GDM1 (cell line): Measurements from ENCODE around the gene ADCK1.
"Not testable (repeated sequence)": the region's sequence is repeated elsewhere in the genome, so short reads cannot be mapped to it uniquely, and the experiment has no call there.

Experiments
- DNase-seq: peaks from one replicate; lab custom pipeline; 2025; lab: John Stamatoyannopoulos, UW

ADCK1 gene

GRCh38 chr14:77865455-77865854, 65.5 kb downstream of the ADCK1 start:
- DNase-seq = no peak

- DNase-seq = no peak
These were observed 67.0 kb downstream of the ADCK1 start for GRCh38 chr14:77866932-77867331.

GRCh38 chr14:77867476-77867875, 67.6 kb downstream of the ADCK1 start:
- DNase-seq = no peak

GRCh38 chr14:77868552-77869285, 68.8 kb downstream of the ADCK1 start:
- DNase-seq = no peak

GRCh38 chr14:77869340-77869739, 69.4 kb downstream of the ADCK1 start:
- DNase-seq = no peak

GRCh38 chr14:77870646-77871045, 70.7 kb downstream of the ADCK1 start:
- no peak for DNase-seq

- DNase-seq = no peak
These were observed 72.2 kb downstream of the ADCK1 start for GRCh38 chr14:77872152-77872551.

- DNase-seq = no peak
These were observed 73.1 kb downstream of the ADCK1 start for GRCh38 chr14:77872983-77873382.

GRCh38 chr14:77878783-77879182, 78.9 kb downstream of the ADCK1 start:
- no peak for DNase-seq

- no peak for DNase-seq
These were observed 80.1 kb downstream of the ADCK1 start for GRCh38 chr14:77880056-77880455.

GRCh38 chr14:77882098-77882497, 82.2 kb downstream of the ADCK1 start:
- DNase-seq = no peak

GRCh38 chr14:77882636-77883035, 82.7 kb downstream of the ADCK1 start:
- no peak for DNase-seq

- no peak for DNase-seq
These were observed 83.4 kb downstream of the ADCK1 start for GRCh38 chr14:77883131-77883846.

- DNase-seq = no peak
These were observed 83.9 kb downstream of the ADCK1 start for GRCh38 chr14:77883847-77884238.

GRCh38 chr14:77885367-77885766, 85.5 kb downstream of the ADCK1 start:
- DNase-seq = no peak

GRCh38 chr14:77886010-77886409, 86.1 kb downstream of the ADCK1 start:
- no peak for DNase-seq

GRCh38 chr14:77888903-77889302, 89.0 kb downstream of the ADCK1 start:
- not testable (repeated sequence) for DNase-seq

- no peak for DNase-seq
These were observed 90.1 kb downstream of the ADCK1 start for GRCh38 chr14:77889971-77890442.

GRCh38 chr14:77890873-77891272, 91.0 kb downstream of the ADCK1 start:
- DNase-seq = no peak

GRCh38 chr14:77892381-77892871, 92.5 kb downstream of the ADCK1 start:
- DNase-seq = no peak

- DNase-seq = no peak
These were observed 93.1 kb downstream of the ADCK1 start for GRCh38 chr14:77892890-77893484.

GRCh38 chr14:77897374-77897773, 97.5 kb downstream of the ADCK1 start:
- no peak for DNase-seq

GRCh38 chr14:77902811-77903210, 102.9 kb downstream of the ADCK1 start:
- DNase-seq = no peak
